ENCODE data around the gene FOXL2. TPM values are rescaled to one million over a fixed set of nuclear protein-coding genes. Genes with fewer than 3 reads are reported as not detected.

The FOXL2 gene
- total RNA-seq, 1 donor from 2014 or later, result 0.12 TPM

GRCh38 chr3:138935863-138936740, 10.8 kb downstream of the FOXL2 start:
- Mint-ChIP-seq H3K27ac (no peak overlapping the region), H3K4me3 (ENCODE audit: low read depth) (peak overlapping the region; percentile 71)
- peak; percentile 86 for DNase-seq (ENCODE audit: low spot score, unreplicated experiment)

GRCh38 chr3:138935505-138935862, 11.5 kb downstream of the FOXL2 start:
- Mint-ChIP-seq H3K27me3 (peaks cover 80% of the 10 kb centered on the region), H3K4me3 (ENCODE audit: low read depth) (peak overlapping the region; percentile 71), H3K9me3 (ENCODE audit: low read depth) (no peaks in the 10 kb centered on the region), H3K27ac (no peak overlapping the region), H3K4me1 (ENCODE audit: low read depth) (peaks cover 3% of the 10 kb centered on the region), H3K36me3 (ENCODE audit: insufficient read depth) (no peaks in the 10 kb centered on the region)
- DNase-seq (ENCODE audit: low spot score, unreplicated experiment), result no peak
- TF ChIP-seq CTCF (IDR thresholded peaks at IDR 0.05; ENCODE audit: unreplicated experiment), result no peak

More at GRCh38 chr3:138935863-138936740, 10.8 kb downstream of the FOXL2 start:
- no peaks in the 10 kb centered on the region for H3K9me3 Mint-ChIP-seq (ENCODE audit: low read depth)
- peaks cover 82% of the 10 kb centered on the region for H3K27me3 Mint-ChIP-seq
- peak; percentile 95 for TF ChIP-seq CTCF (IDR thresholded peaks at IDR 0.05; ENCODE audit: unreplicated experiment)
- H3K4me1 Mint-ChIP-seq (ENCODE audit: low read depth), result peaks cover 3% of the 10 kb centered on the region
- no peaks in the 10 kb centered on the region for H3K36me3 Mint-ChIP-seq (ENCODE audit: insufficient read depth)

- Mint-ChIP-seq H3K27ac (no peak overlapping the region), H3K4me3 (ENCODE audit: low read depth) (no peak overlapping the region), H3K27me3 (peaks cover 71% of the 10 kb centered on the region), H3K36me3 (ENCODE audit: insufficient read depth) (no peaks in the 10 kb centered on the region), H3K9me3 (ENCODE audit: low read depth) (no peaks in the 10 kb centered on the region), H3K4me1 (ENCODE audit: low read depth) (peaks cover 3% of the 10 kb centered on the region)
- no peak for DNase-seq (ENCODE audit: low spot score, unreplicated experiment)
- TF ChIP-seq CTCF (IDR thresholded peaks at IDR 0.05; ENCODE audit: unreplicated experiment), result no peak
Measured at GRCh38 chr3:138933981-138934691, 12.8 kb downstream of the FOXL2 start.

- peaks cover 65% of the 10 kb centered on the region for H3K27me3 Mint-ChIP-seq
- no peak for DNase-seq (ENCODE audit: low spot score, unreplicated experiment)
- H3K36me3 Mint-ChIP-seq (ENCODE audit: insufficient read depth), result no peaks in the 10 kb centered on the region
- no peak overlapping the region for H3K27ac Mint-ChIP-seq
- TF ChIP-seq CTCF (IDR thresholded peaks at IDR 0.05; ENCODE audit: unreplicated experiment), result no peak
- no peak overlapping the region for H3K4me3 Mint-ChIP-seq (ENCODE audit: low read depth)
- H3K9me3 Mint-ChIP-seq (ENCODE audit: low read depth), result no peaks in the 10 kb centered on the region
- H3K4me1 Mint-ChIP-seq (ENCODE audit: low read depth), result no peaks in the 10 kb centered on the region
Measured at GRCh38 chr3:138933068-138933668, 13.8 kb downstream of the FOXL2 start.

GRCh38 chr3:138928727-138929372, 18.1 kb downstream of the FOXL2 start:
- Mint-ChIP-seq H3K27me3 (peaks cover 31% of the 10 kb centered on the region), H3K27ac (no peak overlapping the region), H3K4me1 (ENCODE audit: low read depth) (no peaks in the 10 kb centered on the region), H3K36me3 (ENCODE audit: insufficient read depth) (no peaks in the 10 kb centered on the region), H3K9me3 (ENCODE audit: low read depth) (no peaks in the 10 kb centered on the region), H3K4me3 (ENCODE audit: low read depth) (no peak overlapping the region)
- DNase-seq (ENCODE audit: low spot score, unreplicated experiment), result no peak
- no peak for TF ChIP-seq CTCF (IDR thresholded peaks at IDR 0.05; ENCODE audit: unreplicated experiment)

Measured in progenitor cell of endocrine pancreas (in vitro differentiated cells).